GM12865 (cell line): ENCODE measurements around the gene FOXR1.
"Not testable (repeated sequence)": the region's sequence is repeated elsewhere in the genome, so short reads cannot be mapped to it uniquely, and the experiment has no call there.

Experiments
- DNase-seq: peaks from one replicate; pipeline ENCODE4 v3.0.0; 2010; ENCODE audit warnings: low read depth
- H3K4me3 ChIP-seq: 2 replicates; pipeline ENCODE4 v1.5.1; 2011; ENCODE audit warnings: mild to moderate bottlenecking, low read depth, low read length, control low read depth
- TF ChIP-seq, protein P1 (sequence below): IDR thresholded peaks from 2 replicates; pipeline ENCODE4 v1.5.1; 2011; ENCODE audit warnings: low read length, control low read depth, low read depth, inconsistent platforms; ENCODE audit not compliant: insufficient read depth; ENCODE audit errors: missing control alignments

FOXR1 gene

GRCh38 chr11:118980191-118980881, 8.8 kb downstream of the FOXR1 start:
- no peak overlapping the region for H3K4me3 ChIP-seq
- TF ChIP-seq, protein P1, sequence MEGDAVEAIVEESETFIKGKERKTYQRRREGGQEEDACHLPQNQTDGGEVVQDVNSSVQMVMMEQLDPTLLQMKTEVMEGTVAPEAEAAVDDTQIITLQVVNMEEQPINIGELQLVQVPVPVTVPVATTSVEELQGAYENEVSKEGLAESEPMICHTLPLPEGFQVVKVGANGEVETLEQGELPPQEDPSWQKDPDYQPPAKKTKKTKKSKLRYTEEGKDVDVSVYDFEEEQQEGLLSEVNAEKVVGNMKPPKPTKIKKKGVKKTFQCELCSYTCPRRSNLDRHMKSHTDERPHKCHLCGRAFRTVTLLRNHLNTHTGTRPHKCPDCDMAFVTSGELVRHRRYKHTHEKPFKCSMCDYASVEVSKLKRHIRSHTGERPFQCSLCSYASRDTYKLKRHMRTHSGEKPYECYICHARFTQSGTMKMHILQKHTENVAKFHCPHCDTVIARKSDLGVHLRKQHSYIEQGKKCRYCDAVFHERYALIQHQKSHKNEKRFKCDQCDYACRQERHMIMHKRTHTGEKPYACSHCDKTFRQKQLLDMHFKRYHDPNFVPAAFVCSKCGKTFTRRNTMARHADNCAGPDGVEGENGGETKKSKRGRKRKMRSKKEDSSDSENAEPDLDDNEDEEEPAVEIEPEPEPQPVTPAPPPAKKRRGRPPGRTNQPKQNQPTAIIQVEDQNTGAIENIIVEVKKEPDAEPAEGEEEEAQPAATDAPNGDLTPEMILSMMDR: no peak
- no peak for DNase-seq

DNA sequence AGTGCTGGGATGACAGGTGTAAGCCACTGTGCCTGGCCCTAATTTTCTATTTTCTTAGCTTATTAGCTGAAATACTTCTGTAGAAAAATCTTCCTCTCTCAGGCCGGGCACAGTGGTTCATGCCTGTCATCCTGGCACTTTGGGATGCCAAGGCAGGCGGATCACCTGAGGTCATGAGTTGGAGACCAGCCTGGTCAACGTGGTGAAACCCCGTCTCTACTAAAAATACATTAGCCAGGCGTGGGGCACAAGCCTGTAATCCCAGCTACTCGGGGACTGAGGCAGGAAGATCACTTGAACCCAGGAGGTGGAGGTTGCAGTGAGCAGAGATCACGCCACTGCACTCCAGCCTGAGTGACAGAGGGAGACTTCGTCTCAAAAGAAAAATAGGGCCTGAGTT, 12.8 kb downstream of the FOXR1 start:
- H3K4me3 ChIP-seq, DNase-seq: not testable (repeated sequence)

GRCh38 chr11:118984825-118985224, 13.3 kb downstream of the FOXR1 start:
- no peak for DNase-seq
- TF ChIP-seq, protein P1: no peak
- no peak overlapping the region for H3K4me3 ChIP-seq

DNA sequence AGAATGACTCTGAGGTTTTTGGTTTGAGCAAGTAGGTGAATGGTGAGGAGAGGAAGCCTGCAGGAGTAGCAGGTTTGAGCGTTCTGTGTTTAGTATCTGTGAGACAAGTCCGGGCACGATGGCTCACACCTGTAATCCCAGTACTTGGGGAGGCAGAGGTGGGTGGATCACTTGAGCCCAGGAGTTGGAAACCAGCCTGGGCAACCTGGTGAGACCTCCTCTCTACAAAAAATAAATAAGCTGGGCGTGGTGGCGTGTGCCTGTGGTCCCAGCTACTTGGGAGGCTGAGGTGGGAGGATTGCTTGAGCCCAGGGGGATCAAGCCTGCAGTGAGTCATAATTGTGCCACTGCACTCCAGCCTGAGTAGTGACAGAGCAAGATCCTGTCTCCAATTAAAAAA, 16.7 kb downstream of the FOXR1 start:
- TF ChIP-seq, protein P1: no peak
- no peak for DNase-seq
- no peak overlapping the region for H3K4me3 ChIP-seq

GRCh38 chr11:118991486-118992038, 20.0 kb downstream of the FOXR1 start:
- not testable (repeated sequence) for DNase-seq, H3K4me3 ChIP-seq

GRCh38 chr11:118996926-118997626, 25.5 kb downstream of the FOXR1 start:
- TF ChIP-seq, protein P1: peak; percentile 51
- H3K4me3 ChIP-seq: peak overlapping the region; percentile 78
- DNase-seq: peak; percentile 78

GRCh38 chr11:118997627-118998387, 26.2 kb downstream of the FOXR1 start, which contains the start of gene CENATAC:
Gene CENATAC (plus strand): TSS chr11:118998138. CDS start chr11:118998198, 60 bp downstream.
- DNase-seq: peak; percentile 95
- TF ChIP-seq, protein P1: peak; percentile 11
- H3K4me3 ChIP-seq: peak within 1 kb of the TSS; percentile 78
